HG02588 (cell line): Measurements from ENCODE around the gene CMC2.

ENCODE experiments used
- ATAC-seq: cut with Tn5 transposase; IDR thresholded peaks from one replicate; pipeline ENCODE4 v1.9.1; 2021; ENCODE audit warnings: mild to moderate bottlenecking, moderate library complexity; ENCODE audit not compliant: unreplicated experiment

CMC2 gene

GRCh38 chr16:80981103-80981502, 25.6 kb downstream of the CMC2 start:
- ATAC-seq = no peak

- ATAC-seq = no peak
Observed at GRCh38 chr16:80976946-80977345, 29.7 kb downstream of the CMC2 start.

GRCh38 chr16:80974649-80975376, 31.9 kb downstream of the CMC2 start:
- no peak for ATAC-seq

GRCh38 chr16:80973991-80974390, 32.7 kb downstream of the CMC2 start:
- no peak for ATAC-seq

- no peak for ATAC-seq
Observed at GRCh38 chr16:80972611-80973010, 34.1 kb downstream of the CMC2 start.

GRCh38 chr16:80971819-80972218, 34.9 kb downstream of the CMC2 start:
- ATAC-seq = peak; percentile 66

- ATAC-seq = no peak
Observed at GRCh38 chr16:80969114-80969484, 37.6 kb downstream of the CMC2 start.

- ATAC-seq = no peak
Observed at GRCh38 chr16:80968386-80969113, 38.1 kb downstream of the CMC2 start.

- no peak for ATAC-seq
Observed at GRCh38 chr16:80966617-80967016, 40.1 kb downstream of the CMC2 start.

- ATAC-seq = no peak
Observed at GRCh38 chr16:80964351-80964750, 42.3 kb downstream of the CMC2 start.

GRCh38 chr16:80962879-80963278, 43.8 kb downstream of the CMC2 start:
- no peak for ATAC-seq

GRCh38 chr16:80958284-80958683, 48.4 kb downstream of the CMC2 start:
- ATAC-seq = no peak

GRCh38 chr16:80954985-80955384, 51.7 kb downstream of the CMC2 start:
- ATAC-seq = no peak

- no peak for ATAC-seq
Observed at GRCh38 chr16:80948886-80949493, 57.7 kb downstream of the CMC2 start.

GRCh38 chr16:80947708-80948625, 58.7 kb downstream of the CMC2 start:
- no peak for ATAC-seq

- no peak for ATAC-seq
Observed at GRCh38 chr16:80947239-80947638, 59.4 kb downstream of the CMC2 start.

- ATAC-seq = no peak
Observed at GRCh38 chr16:80946481-80946880, 60.2 kb downstream of the CMC2 start.

- no peak for ATAC-seq
Observed at GRCh38 chr16:80940069-80940856, 66.4 kb downstream of the CMC2 start.

- ATAC-seq = no peak
Observed at GRCh38 chr16:80938879-80939260, 67.8 kb downstream of the CMC2 start.
